Stimulated activated CD8-positive, alpha-beta memory T cell treated with anti-CD3 and anti-CD28 coated beads, Interleukin-7, amount 100 ng/mL, for 1 hour (primary cell): ENCODE data around the gene HPS1.

Experiments
- DNase-seq, 2 donors: peaks; one replicate each; pipeline ENCODE4 v3.0.0-alpha.2; 2020; ENCODE audit warnings: low read depth in 2 of 2

HPS1 gene

GRCh38 chr10:98463976-98464754 is 17.4 kb upstream of the HPS1 start:
- no peak for DNase-seq

GRCh38 chr10:98463016-98463415 is 16.3 kb upstream of the HPS1 start:
- no peak for DNase-seq

- no peak for DNase-seq
These were observed 14.7 kb upstream of the HPS1 start for GRCh38 chr10:98461500-98461842.

GRCh38 chr10:98460837-98461499 is 14.2 kb upstream of the HPS1 start:
- DNase-seq: no peak

- DNase-seq: no peak
These were observed 12.4 kb upstream of the HPS1 start for GRCh38 chr10:98458809-98459784.

- no peak for DNase-seq
These were observed 11.0 kb upstream of the HPS1 start for GRCh38 chr10:98457721-98458120.

- DNase-seq: no peak
These were observed 10.1 kb upstream of the HPS1 start for GRCh38 chr10:98456686-98457482.

GRCh38 chr10:98456043-98456570 is 9.4 kb upstream of the HPS1 start:
- DNase-seq: no peak

GRCh38 chr10:98453729-98454128 is 7.0 kb upstream of the HPS1 start:
- no peak for DNase-seq

- DNase-seq: no peak
These were observed 3.9 kb upstream of the HPS1 start for GRCh38 chr10:98450618-98451017.

GRCh38 chr10:98449287-98449686 is 2.6 kb upstream of the HPS1 start:
- no peak for DNase-seq

- peak in 1 of 2 donors; percentile 21 for DNase-seq
These were observed 529 bp downstream of the HPS1 start for GRCh38 chr10:98446151-98446660.

GRCh38 chr10:98445200-98445812 is 1.4 kb downstream of the HPS1 start:
- DNase-seq: no peak

GRCh38 chr10:98444314-98445006 is 2.3 kb downstream of the HPS1 start:
- DNase-seq: no peak

GRCh38 chr10:98438715-98439114 is 8.0 kb downstream of the HPS1 start:
- no peak for DNase-seq

- DNase-seq: no peak
These were observed 10.0 kb downstream of the HPS1 start for GRCh38 chr10:98436704-98437103.

GRCh38 chr10:98435178-98435577 is 11.6 kb downstream of the HPS1 start:
- DNase-seq: no peak

GRCh38 chr10:98433881-98434732 is 12.6 kb downstream of the HPS1 start:
- DNase-seq: no peak

- no peak for DNase-seq
These were observed 13.4 kb downstream of the HPS1 start for GRCh38 chr10:98433371-98433770.
